Retinal pigment epithelial cell (primary cell): ENCODE data around the gene ATP7B.

Experiments
- DNase-seq: peaks from one replicate; pipeline ENCODE4 v3.0.0-alpha.2; 2010; ENCODE audit warnings: low read depth
- H3K4me3 ChIP-seq: 2 replicates; pipeline ENCODE4 v1.5.1; 2011; ENCODE audit warnings: mild to moderate bottlenecking, low read length, control low read depth, moderate library complexity
- TF ChIP-seq, protein P1 (sequence below): conservative IDR thresholded peaks from 2 replicates; pipeline ENCODE4 v1.5.1; 2011; ENCODE audit warnings: low read depth, low read length, control low read depth, inconsistent platforms

ATP7B gene

DNA sequence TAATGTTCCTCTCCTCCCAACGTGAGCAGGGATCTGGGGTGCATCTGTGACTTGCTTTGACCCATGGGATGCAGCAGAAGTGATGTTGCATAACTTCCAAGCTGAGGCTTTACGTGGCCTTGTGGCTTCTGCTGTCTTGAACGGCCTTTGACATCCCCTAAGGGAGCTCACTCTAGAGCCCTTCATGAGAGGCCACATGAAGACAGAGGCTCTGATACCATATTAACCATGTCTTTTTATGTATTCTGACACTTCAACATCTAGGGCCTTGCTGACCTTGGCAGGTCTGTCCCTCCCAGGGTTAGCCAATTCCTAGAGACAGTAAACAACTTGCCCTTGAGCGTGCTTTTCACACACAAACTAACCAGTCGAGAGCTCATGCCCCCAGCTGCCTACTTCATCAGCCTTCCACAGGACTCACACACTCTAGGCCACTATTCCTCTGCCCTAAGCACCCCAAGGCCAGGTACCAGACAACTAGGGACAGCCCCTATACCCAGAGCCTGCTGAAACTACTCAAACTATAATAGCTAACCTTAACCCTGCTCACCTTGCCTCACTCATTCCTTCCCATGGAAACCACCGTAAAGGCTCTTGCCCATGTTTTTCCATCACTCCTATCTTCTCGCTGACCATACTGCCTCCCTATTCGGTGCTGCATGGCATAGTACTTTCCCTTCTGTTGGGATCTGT is 104.1 kb downstream of the ATP7B start:
- no peak overlapping the region for H3K4me3 ChIP-seq
- DNase-seq, result no peak
- TF ChIP-seq, protein P1, sequence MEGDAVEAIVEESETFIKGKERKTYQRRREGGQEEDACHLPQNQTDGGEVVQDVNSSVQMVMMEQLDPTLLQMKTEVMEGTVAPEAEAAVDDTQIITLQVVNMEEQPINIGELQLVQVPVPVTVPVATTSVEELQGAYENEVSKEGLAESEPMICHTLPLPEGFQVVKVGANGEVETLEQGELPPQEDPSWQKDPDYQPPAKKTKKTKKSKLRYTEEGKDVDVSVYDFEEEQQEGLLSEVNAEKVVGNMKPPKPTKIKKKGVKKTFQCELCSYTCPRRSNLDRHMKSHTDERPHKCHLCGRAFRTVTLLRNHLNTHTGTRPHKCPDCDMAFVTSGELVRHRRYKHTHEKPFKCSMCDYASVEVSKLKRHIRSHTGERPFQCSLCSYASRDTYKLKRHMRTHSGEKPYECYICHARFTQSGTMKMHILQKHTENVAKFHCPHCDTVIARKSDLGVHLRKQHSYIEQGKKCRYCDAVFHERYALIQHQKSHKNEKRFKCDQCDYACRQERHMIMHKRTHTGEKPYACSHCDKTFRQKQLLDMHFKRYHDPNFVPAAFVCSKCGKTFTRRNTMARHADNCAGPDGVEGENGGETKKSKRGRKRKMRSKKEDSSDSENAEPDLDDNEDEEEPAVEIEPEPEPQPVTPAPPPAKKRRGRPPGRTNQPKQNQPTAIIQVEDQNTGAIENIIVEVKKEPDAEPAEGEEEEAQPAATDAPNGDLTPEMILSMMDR, result no peak

DNA sequence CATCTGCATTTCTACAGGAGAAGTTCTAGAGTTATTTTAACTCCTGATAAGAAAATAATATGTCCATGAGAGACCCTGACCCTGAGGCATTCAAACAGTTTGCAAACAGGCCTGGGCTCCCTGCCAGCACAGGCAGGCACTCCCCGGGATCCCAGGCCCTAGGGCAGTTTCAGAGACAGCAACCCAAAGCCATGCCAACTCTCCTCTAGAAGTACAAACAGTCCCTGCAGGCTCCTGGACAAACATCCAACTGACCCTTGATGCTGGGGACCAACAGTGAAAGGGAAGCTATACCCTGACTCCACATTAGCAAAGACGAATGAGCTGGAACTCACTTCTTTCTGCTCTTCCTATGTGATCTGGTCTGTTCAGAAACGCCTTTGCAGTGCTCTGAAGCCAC is 104.7 kb downstream of the ATP7B start:
- no peak for DNase-seq
- H3K4me3 ChIP-seq, result no peak overlapping the region
- TF ChIP-seq, protein P1, result no peak

DNA sequence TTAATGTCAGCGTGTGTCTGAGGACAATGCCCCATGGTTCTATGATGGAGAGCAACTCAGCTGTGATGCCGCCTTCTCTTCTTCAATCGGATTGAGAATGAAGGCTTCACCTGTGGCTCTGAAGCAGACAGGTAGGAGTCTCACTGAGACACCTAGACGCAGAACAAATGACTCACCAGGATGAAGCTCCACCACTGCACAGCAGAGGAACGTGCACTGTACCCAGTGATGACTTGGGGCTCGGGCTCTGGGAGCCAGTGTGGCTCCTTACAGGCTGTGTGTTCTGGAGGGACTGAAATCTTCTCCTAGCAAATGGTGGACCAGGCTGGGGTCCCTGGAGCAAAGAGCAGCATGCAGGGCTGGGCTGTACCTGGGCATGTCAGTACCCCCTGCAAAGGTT is 105.5 kb downstream of the ATP7B start:
- no peak for DNase-seq
- H3K4me3 ChIP-seq, result no peak overlapping the region
- TF ChIP-seq, protein P1, result no peak

DNA sequence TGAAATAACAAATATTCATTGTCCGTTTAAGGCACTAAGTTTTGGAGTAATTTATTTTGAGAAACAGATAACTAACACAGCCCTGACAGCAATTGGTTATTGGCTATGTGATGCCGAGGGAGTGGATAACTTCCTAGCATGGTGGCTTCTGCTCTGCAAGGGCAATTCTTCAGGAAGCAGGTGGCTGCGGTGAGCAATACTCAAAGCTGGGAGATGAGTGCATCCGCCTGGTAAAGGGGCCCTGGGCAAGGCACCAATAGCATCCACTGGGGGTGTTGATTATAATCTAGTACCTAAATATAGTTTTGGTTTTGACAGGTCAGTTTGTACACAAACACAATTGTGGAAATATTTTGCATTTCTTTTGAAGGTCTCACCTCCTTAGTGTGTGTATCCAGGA is 108.5 kb downstream of the ATP7B start:
- DNase-seq, result no peak
- TF ChIP-seq, protein P1, result no peak
- no peak overlapping the region for H3K4me3 ChIP-seq

DNA sequence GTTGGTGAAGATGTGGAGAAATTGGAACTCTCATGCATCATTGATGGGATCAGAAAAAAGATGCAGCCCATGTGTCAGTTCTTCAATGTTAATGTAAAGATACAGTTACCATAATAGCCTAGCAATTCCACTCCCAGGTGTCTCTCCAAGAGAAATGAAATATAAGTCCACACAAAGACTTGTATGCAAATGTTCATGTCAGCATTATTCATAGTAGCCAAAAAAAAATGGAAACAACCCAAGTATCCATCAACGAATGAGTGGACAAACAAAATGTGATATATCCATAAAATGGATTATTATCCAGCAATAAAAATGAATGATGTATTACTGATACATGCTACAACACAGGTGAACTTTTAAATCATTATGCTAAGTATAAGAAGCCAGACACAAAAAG is 110.8 kb downstream of the ATP7B start:
- DNase-seq, result no peak
- TF ChIP-seq, protein P1, result no peak
- no peak overlapping the region for H3K4me3 ChIP-seq

DNA sequence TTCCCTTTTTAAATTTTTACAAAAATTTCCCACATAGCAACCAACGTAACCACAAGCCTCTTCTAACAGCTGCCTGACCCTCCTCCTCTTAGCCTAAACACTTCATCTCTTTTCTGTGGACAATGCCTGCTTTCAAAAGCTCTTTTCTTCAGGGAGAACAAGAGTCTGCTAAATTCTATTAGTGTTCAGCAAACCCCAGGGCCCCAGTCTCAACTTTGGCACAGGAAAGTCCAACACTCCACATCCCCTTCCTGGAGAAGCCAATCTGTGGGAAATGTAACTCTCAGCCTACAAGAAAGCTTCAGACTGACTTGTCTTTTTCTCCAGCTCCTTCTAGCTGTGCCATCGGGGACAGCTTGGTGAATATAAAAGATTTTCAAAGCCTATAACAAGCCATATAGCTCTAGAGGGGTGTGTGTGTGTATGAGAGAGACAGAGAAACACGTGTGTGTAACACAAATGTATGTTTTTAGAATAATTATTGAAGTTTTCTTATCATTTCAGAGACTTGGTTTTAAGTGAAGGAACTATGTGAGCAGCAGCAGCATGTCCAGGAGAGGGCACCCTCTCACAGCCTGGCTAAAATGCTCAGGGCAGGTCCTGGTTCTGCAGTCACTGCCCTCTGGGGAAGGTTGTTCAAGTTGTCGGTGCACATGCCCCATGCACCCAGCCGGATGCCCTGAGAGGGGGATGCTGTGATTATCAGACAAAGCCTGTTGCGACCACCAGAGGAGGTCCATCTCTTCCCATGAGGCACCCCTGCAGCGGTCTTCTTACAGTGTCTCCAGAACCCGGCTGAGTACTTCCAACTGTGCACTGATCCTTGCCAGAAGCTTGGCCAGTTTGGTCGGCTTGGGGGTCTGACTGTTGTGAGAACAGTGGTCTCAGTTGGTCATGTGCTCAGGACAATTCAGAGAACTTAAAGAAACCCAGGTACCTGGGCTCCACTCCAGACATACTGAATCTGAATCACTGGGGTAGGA is 115.1 kb downstream of the ATP7B start:
- TF ChIP-seq, protein P1, result peak; percentile 95
- no peak for DNase-seq
- H3K4me3 ChIP-seq, result no peak overlapping the region

DNA sequence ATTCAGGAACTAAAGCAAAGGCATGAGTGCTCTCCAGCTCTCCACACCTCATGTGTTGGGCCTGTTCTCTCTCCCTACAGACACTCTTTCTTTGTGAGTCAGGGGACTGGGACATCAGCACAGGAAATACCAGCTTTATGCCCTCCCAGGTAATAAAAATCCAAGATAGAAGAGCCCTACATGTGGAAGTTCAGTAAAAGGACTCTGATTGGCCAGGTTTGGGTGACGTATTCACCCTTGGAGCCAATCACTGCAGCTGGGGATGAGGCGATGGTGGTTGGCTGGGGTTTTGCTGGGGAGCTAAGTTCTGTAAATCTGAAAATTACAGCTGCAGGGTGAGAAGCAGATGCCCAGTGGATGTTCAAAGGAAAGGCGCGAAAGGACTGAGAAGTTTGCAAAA is 117.0 kb downstream of the ATP7B start:
- TF ChIP-seq, protein P1, result no peak
- H3K4me3 ChIP-seq, result no peak overlapping the region

More for the DNA sequence above, 117.0 kb downstream of the ATP7B start:
- DNase-seq, result no peak
